ENCODE measurements around the gene GTF2H4.

GTF2H4 gene

DNA sequence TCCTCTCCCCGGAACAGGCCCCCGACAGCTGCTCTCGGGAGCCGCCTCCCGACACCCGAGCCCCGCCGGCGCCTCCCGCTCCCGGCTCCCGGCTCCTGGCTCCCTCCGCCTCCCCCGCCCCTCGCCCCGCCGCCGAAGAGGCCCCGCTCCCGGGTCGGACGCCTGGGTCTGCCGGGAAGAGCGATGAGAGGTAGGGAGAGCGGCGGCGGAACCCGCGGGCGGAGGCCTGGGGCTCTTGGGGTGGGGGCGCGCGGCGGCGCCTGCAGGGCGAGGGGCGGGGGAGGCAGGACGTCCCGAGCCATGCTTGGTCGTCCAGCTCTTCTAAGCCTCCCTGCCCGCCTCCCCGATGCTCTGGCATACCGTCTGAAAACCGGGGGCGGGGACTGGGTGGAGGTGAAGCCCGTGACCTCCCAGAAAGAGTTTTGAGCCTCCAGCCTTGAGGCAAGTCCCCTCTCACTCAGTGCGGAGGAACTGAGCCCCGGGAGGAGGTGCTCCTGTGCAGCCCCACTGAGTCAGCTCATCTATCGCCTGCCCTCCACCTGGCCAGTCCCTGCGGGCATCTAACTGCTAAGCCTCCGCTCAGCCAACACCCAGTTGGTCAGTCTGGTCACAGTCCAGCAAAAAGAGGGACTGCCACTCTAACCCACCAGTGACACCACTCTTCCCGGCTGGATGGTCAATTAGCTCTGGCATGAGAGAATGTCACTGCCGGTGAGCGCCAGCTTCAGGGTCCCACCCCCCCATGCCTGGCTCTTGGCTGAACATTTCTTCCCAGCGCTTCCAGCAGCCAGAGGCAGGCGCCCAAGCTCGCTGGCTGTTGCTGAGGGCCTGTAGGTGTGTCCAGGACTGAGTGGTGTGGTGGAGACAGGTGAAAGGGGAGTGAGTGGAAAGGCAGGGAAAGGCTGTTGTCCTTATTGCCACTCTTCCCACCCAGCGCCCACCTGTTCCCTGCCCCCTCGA, 23.2 kb upstream of the GTF2H4 start:
- Histone ChIP-seq H3K9ac (ENCODE audit: insufficient read length, low read depth) (peak overlapping the region; percentile 90), H3K4me3 (ENCODE audit: insufficient read length, low read depth) (peak overlapping the region; percentile 63), H3K4me1 (ENCODE audit: insufficient read depth, insufficient read length) (peaks cover 26% of the 10 kb centered on the region), H3K36me3 (ENCODE audit: insufficient read depth, insufficient read length, low read length) (peaks cover 19% of the 10 kb centered on the region), H3K27me3 (ENCODE audit: insufficient read depth, insufficient read length) (no peaks in the 10 kb centered on the region), H3K9me3 (ENCODE audit: insufficient read depth, low read length) (no peaks in the 10 kb centered on the region)
- TF ChIP-seq SUZ12 (IDR thresholded peaks at IDR 0.05; ENCODE audit: extremely low read depth, insufficient read depth, insufficient read length), result no peak
- no peak for TF ChIP-seq ZNF274 (IDR thresholded peaks at IDR 0.05; ENCODE audit: low read depth, low read length)
- TF ChIP-seq YY1 (IDR thresholded peaks at IDR 0.05; ENCODE audit: insufficient read depth, insufficient read length), result no peak
- no peak for DNase-seq (ENCODE audit: low read depth, low spot score)

DNA sequence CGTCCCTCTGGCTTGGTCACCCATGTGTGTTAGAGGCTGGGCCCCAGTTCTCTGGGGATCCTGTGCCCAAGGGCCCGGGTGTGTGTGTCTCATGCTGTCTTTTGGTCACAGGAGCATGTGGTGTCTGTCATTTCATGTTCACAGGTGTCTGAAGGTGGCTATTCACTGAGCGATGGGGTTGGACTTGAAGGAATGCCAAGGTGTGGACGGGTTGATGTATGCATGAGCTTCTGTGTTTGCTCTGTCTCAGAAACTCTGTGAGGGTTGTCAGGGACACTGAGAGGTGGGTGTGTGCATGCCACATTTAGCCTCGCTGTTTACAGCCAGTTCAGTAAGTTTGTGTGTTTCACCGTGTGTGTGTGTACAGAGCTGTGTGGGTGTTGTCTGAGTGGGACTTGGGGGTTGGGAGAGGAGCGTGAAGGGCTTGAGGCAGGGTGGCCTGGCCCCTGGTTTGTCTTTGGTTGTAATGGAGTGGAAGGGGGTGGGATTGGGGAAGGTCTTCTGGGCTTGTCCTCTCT, 22.5 kb upstream of the GTF2H4 start:
- no peak for DNase-seq (ENCODE audit: low read depth, low spot score)
- no peaks in the 10 kb centered on the region for H3K9me3 ChIP-seq (ENCODE audit: insufficient read depth, low read length)
- peaks cover 26% of the 10 kb centered on the region for H3K36me3 ChIP-seq (ENCODE audit: insufficient read depth, insufficient read length, low read length)
- H3K27me3 ChIP-seq (ENCODE audit: insufficient read depth, insufficient read length), result no peaks in the 10 kb centered on the region
- H3K4me3 ChIP-seq (ENCODE audit: insufficient read length, low read depth), result peak overlapping the region; percentile 63
- peaks cover 23% of the 10 kb centered on the region for H3K4me1 ChIP-seq (ENCODE audit: insufficient read depth, insufficient read length)
- TF ChIP-seq SUZ12 (IDR thresholded peaks at IDR 0.05; ENCODE audit: extremely low read depth, insufficient read depth, insufficient read length) (no peak), YY1 (IDR thresholded peaks at IDR 0.05; ENCODE audit: insufficient read depth, insufficient read length) (no peak), ZNF274 (IDR thresholded peaks at IDR 0.05; ENCODE audit: low read depth, low read length) (no peak)
- H3K9ac ChIP-seq (ENCODE audit: insufficient read length, low read depth), result peak overlapping the region; percentile 90

DNA sequence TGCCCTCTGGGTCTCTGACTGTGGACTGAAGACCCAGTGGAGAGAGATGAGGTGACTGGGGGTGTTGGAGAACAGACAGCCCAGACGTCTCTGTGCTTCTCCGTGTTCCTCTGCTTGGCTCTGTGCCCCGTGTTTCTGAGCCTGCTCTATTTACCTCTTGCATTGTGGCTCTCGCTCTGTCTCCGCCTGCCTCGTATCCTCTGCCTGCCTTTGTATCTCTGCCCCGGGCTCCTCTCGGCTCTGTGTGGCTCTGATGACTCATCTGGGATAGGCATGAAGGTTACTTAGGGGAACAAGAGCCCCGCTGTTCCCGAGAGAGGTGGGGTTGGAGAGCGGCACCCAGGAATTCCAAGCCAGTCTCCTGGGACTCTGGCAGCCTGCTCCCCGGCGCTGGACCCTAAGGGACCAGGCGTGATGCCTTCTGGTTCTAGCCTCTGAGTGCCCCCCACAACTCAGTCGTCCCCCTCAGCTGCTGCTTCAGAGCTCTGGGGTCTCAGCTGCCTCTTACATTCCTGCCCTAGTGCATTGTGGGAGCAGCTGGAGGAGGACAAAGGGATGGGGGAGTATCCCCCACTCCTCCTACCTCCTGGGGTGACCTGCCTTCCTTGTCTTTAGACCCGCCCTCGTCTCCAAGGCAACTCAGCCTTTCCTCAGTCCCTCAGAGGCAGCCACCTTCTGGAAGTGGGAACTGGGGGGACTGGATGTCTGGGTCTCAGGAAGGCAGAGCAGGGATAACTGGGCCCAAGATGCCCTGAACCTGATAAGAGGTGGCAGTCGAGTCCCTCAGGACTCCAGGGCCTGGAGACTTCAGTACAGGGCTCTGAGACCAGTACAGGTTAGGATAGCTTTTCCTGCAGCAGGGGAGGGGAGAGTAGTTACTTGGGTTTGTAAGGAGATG, 21.8 kb upstream of the GTF2H4 start:
- H3K4me1 ChIP-seq (ENCODE audit: insufficient read depth, insufficient read length), result peaks cover 19% of the 10 kb centered on the region
- peak overlapping the region; percentile 90 for H3K9ac ChIP-seq (ENCODE audit: insufficient read length, low read depth)

DNA sequence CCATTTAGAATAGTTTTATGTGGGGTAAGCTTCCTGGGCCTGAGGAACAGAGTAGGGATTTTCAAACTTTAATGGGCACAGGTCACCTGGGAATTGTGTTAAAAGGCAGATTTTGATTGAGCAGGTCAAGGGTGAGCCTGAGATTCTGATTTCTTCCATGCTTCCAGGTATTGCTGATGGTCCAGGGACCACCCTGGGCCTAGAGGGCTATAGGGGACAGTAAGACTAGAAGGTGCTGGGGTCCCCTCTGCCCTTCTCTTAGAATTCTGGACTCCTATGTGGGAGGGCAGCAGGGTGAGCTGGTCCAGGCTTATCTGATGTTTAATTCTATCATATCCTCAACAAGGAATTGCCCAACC, 21.1 kb upstream of the GTF2H4 start:
- DNase-seq (ENCODE audit: low read depth, low spot score), result no peak
- Histone ChIP-seq H3K27me3 (ENCODE audit: insufficient read depth, insufficient read length) (no peaks in the 10 kb centered on the region), H3K9me3 (ENCODE audit: insufficient read depth, low read length) (no peaks in the 10 kb centered on the region), H3K4me1 (ENCODE audit: insufficient read depth, insufficient read length) (peaks cover 14% of the 10 kb centered on the region), H3K36me3 (ENCODE audit: insufficient read depth, insufficient read length, low read length) (peaks cover 38% of the 10 kb centered on the region), H3K4me3 (ENCODE audit: insufficient read length, low read depth) (no peak overlapping the region), H3K9ac (ENCODE audit: insufficient read length, low read depth) (peak overlapping the region; percentile 67)
- TF ChIP-seq SUZ12 (IDR thresholded peaks at IDR 0.05; ENCODE audit: extremely low read depth, insufficient read depth, insufficient read length) (no peak), YY1 (IDR thresholded peaks at IDR 0.05; ENCODE audit: insufficient read depth, insufficient read length) (no peak), ZNF274 (IDR thresholded peaks at IDR 0.05; ENCODE audit: low read depth, low read length) (no peak)

More for the DNA sequence above, 21.8 kb upstream of the GTF2H4 start:
- no peaks in the 10 kb centered on the region for H3K9me3 ChIP-seq (ENCODE audit: insufficient read depth, low read length)
- peak overlapping the region; percentile 63 for H3K4me3 ChIP-seq (ENCODE audit: insufficient read length, low read depth)
- no peak for TF ChIP-seq SUZ12 (IDR thresholded peaks at IDR 0.05; ENCODE audit: extremely low read depth, insufficient read depth, insufficient read length)
- no peak for TF ChIP-seq ZNF274 (IDR thresholded peaks at IDR 0.05; ENCODE audit: low read depth, low read length)
- no peak for TF ChIP-seq YY1 (IDR thresholded peaks at IDR 0.05; ENCODE audit: insufficient read depth, insufficient read length)
- H3K27me3 ChIP-seq (ENCODE audit: insufficient read depth, insufficient read length), result no peaks in the 10 kb centered on the region
- H3K36me3 ChIP-seq (ENCODE audit: insufficient read depth, insufficient read length, low read length), result peaks cover 33% of the 10 kb centered on the region
- DNase-seq (ENCODE audit: low read depth, low spot score), result peak; percentile 90

DNA sequence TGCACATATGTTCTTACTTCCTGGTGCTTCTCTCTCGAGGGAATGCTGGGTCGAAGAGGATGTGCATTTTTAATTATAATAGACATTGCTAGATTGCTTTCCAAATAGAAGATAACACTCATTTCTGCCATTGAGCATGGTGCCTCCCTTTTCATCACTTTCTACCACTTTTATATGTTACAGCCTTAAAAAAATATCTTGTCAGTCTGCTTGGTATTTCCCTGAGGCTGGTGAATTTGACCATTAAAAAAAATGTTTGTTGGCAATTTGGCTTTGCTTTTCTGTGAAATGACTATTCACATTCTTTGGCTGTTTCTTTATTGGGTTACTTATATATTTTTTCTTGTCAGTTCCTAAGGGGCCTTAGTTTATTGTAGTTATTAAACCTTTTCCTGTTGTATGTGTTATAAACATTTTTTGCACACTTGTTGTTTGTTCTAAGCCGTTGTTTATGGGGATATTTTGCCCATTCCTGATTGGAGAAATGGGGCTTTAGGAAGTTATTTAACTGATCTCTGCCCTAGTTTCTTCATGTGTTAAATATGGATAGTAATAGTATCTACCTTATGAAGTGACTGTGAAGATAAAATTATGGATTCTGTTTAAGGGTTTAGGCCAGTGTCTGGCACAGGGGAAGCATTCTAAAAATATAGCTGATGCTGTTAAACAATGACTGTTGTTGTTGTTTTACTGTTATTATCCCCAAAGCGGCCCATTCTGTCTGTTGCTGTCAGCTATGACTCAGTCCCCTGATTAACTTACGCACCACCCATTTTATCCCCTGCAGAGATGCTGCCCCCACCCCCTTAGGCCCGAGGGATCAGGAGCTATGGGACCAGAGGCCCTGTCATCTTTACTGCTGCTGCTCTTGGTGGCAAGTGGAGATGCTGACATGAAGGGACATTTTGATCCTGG, 19.8 kb upstream of the GTF2H4 start:
- TF ChIP-seq SUZ12 (IDR thresholded peaks at IDR 0.05; ENCODE audit: extremely low read depth, insufficient read depth, insufficient read length), result no peak
- no peak for TF ChIP-seq YY1 (IDR thresholded peaks at IDR 0.05; ENCODE audit: insufficient read depth, insufficient read length)
- no peak for TF ChIP-seq ZNF274 (IDR thresholded peaks at IDR 0.05; ENCODE audit: low read depth, low read length)
- Histone ChIP-seq H3K27me3 (ENCODE audit: insufficient read depth, insufficient read length) (no peaks in the 10 kb centered on the region), H3K36me3 (ENCODE audit: insufficient read depth, insufficient read length, low read length) (peaks cover 51% of the 10 kb centered on the region), H3K4me1 (ENCODE audit: insufficient read depth, insufficient read length) (peaks cover 11% of the 10 kb centered on the region), H3K9me3 (ENCODE audit: insufficient read depth, low read length) (no peaks in the 10 kb centered on the region), H3K4me3 (ENCODE audit: insufficient read length, low read depth) (no peak overlapping the region), H3K9ac (ENCODE audit: insufficient read length, low read depth) (no peak overlapping the region)
- DNase-seq (ENCODE audit: low read depth, low spot score), result no peak

DNA sequence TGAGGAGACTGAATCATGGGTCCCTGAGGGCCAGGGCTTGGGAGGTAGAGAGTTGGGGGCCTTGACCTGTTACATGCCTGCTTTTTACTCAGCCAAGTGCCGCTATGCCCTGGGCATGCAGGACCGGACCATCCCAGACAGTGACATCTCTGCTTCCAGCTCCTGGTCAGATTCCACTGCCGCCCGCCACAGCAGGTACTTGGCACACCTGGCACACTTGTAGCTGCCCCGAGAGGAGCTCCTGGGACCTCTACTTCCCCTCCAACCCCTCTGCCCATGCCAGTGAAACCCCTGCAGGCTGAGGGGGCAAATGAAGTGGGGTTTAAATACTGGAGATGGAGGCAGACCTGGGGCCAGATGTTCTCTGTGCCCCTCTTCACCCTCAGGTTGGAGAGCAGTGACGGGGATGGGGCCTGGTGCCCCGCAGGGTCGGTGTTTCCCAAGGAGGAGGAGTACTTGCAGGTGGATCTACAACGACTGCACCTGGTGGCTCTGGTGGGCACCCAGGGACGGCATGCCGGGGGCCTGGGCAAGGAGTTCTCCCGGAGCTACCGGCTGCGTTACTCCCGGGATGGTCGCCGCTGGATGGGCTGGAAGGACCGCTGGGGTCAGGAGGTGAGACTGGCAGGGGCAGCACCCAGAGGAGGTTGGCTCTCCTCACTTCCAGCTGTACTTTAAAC, 19.1 kb upstream of the GTF2H4 start:
- H3K9me3 ChIP-seq (ENCODE audit: insufficient read depth, low read length), result no peaks in the 10 kb centered on the region
- no peak for DNase-seq (ENCODE audit: low read depth, low spot score)
- peaks cover 11% of the 10 kb centered on the region for H3K4me1 ChIP-seq (ENCODE audit: insufficient read depth, insufficient read length)
- peaks cover 57% of the 10 kb centered on the region for H3K36me3 ChIP-seq (ENCODE audit: insufficient read depth, insufficient read length, low read length)
- H3K27me3 ChIP-seq (ENCODE audit: insufficient read depth, insufficient read length), result no peaks in the 10 kb centered on the region
- H3K4me3 ChIP-seq (ENCODE audit: insufficient read length, low read depth), result no peak overlapping the region
- TF ChIP-seq ZNF274 (IDR thresholded peaks at IDR 0.05; ENCODE audit: low read depth, low read length) (no peak), YY1 (IDR thresholded peaks at IDR 0.05; ENCODE audit: insufficient read depth, insufficient read length) (no peak), SUZ12 (IDR thresholded peaks at IDR 0.05; ENCODE audit: extremely low read depth, insufficient read depth, insufficient read length) (no peak)
- peak overlapping the region; percentile 21 for H3K9ac ChIP-seq (ENCODE audit: insufficient read length, low read depth)
